ENCODE data around the gene SPTSSA. TPM values are rescaled to one million over a fixed set of nuclear protein-coding genes. Genes with fewer than 3 reads are reported as not detected.

SPTSSA gene
- total RNA-seq, 1 donor from 2014 or later, result 22.1 TPM

DNA sequence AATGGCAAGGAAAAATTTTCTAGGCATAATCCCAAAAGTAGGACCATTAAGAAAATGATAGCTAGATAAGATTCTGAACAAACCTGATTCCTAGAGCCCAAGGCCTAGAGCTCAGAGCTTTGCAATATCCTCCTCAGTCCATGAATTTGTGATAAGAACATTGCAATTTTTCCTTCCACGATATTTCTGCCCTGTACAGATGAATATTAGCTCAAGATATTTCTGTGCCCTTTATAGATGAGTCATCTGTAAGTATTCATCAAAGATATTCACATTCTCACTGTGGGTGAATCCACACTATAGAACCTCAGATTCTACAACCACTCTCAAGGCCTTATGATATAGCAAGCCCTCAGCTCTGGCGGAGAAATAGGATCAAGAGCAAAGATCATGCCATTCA is 40.0 kb upstream of the SPTSSA start:
- H3K36me3 Mint-ChIP-seq (ENCODE audit: low read depth, unreplicated experiment), result no peaks in the 10 kb centered on the region
- no peak overlapping the region for H3K27ac Mint-ChIP-seq (ENCODE audit: unreplicated experiment)
- no peaks in the 10 kb centered on the region for H3K9me3 Mint-ChIP-seq (ENCODE audit: unreplicated experiment)
- H3K4me3 Mint-ChIP-seq (ENCODE audit: unreplicated experiment), result no peak overlapping the region
- peaks cover 11% of the 10 kb centered on the region for H3K4me1 Mint-ChIP-seq (ENCODE audit: unreplicated experiment)
- peaks cover 3% of the 10 kb centered on the region for H3K27me3 Mint-ChIP-seq (ENCODE audit: unreplicated experiment)
- no peak for DNase-seq (ENCODE audit: low spot score)
- TF ChIP-seq, protein P1, sequence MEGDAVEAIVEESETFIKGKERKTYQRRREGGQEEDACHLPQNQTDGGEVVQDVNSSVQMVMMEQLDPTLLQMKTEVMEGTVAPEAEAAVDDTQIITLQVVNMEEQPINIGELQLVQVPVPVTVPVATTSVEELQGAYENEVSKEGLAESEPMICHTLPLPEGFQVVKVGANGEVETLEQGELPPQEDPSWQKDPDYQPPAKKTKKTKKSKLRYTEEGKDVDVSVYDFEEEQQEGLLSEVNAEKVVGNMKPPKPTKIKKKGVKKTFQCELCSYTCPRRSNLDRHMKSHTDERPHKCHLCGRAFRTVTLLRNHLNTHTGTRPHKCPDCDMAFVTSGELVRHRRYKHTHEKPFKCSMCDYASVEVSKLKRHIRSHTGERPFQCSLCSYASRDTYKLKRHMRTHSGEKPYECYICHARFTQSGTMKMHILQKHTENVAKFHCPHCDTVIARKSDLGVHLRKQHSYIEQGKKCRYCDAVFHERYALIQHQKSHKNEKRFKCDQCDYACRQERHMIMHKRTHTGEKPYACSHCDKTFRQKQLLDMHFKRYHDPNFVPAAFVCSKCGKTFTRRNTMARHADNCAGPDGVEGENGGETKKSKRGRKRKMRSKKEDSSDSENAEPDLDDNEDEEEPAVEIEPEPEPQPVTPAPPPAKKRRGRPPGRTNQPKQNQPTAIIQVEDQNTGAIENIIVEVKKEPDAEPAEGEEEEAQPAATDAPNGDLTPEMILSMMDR (IDR thresholded peaks at IDR 0.05; ENCODE audit: unreplicated experiment), result no peak

DNA sequence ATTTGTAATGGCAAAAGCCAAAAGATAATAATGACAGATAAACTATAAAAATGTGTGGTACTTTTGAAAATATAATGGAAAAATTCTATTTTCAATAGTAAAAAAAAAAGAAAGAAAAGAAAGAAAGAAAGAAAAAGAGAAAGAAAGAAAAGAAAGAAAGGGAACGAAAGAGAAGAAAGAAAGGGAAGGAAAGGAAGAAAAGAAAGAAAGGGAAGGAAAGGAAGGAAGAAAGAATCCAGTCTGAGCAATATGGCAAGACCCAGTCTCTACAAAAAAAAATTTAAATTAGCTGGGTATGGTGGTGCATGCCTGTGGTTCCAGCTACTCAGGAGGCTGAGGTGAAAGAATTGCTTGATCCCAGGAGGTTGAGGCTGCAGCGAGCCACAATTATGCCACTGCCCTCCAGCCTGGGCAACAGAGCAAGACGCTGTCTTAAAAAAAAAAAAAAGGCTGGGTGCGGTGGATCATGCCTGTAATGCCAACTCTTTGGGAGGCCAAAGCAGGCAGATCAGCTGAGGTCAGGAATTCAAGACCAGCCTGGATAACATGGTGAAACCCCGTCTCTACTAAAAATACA is 39.1 kb upstream of the SPTSSA start:
- H3K36me3 Mint-ChIP-seq (ENCODE audit: low read depth, unreplicated experiment), result no peaks in the 10 kb centered on the region
- no peak overlapping the region for H3K4me3 Mint-ChIP-seq (ENCODE audit: unreplicated experiment)
- H3K9me3 Mint-ChIP-seq (ENCODE audit: unreplicated experiment), result no peaks in the 10 kb centered on the region
- H3K27ac Mint-ChIP-seq (ENCODE audit: unreplicated experiment), result no peak overlapping the region
- no peak for DNase-seq (ENCODE audit: low spot score)
- peaks cover 20% of the 10 kb centered on the region for H3K4me1 Mint-ChIP-seq (ENCODE audit: unreplicated experiment)
- H3K27me3 Mint-ChIP-seq (ENCODE audit: unreplicated experiment), result peaks cover 3% of the 10 kb centered on the region
- TF ChIP-seq, protein P1 (IDR thresholded peaks at IDR 0.05; ENCODE audit: unreplicated experiment), result no peak

DNA sequence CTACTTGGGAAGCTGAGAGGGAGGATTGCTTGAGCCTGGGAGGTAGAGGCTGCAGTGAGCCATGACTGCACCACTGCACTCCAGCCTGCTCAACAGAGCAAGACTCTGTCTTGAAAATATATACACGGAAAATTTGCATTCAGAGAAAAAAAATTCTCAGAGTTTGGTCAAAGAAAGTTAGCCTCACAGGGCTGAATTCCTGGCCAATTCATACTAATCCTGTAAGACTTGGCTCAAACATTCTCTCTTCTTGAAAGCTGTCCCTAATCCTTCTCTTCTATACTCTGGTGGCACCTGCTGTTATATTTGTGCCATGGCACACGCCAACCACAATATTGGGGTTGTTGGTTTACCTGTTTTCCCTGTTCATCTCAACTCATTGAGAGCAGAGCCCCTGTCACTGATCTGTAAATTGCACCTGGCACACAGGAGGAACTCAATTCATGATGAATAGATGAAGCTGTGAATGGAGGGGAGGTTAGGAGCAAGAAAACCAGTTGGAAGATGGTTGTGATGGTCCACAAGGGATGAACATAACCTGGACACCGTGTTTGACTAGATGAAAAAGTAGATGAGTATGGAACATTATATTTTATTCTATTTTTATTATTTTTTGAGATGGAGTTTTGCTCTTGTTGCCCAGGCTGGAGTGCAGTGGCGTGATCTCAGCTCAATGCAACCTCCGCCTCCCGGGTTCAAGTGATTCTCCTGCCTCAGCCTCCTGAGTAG is 36.8 kb upstream of the SPTSSA start:
- no peaks in the 10 kb centered on the region for H3K36me3 Mint-ChIP-seq (ENCODE audit: low read depth, unreplicated experiment)
- H3K27me3 Mint-ChIP-seq (ENCODE audit: unreplicated experiment), result peaks cover 3% of the 10 kb centered on the region
- DNase-seq (ENCODE audit: low spot score), result no peak
- no peaks in the 10 kb centered on the region for H3K9me3 Mint-ChIP-seq (ENCODE audit: unreplicated experiment)
- peaks cover 20% of the 10 kb centered on the region for H3K4me1 Mint-ChIP-seq (ENCODE audit: unreplicated experiment)
- no peak overlapping the region for H3K27ac Mint-ChIP-seq (ENCODE audit: unreplicated experiment)
- H3K4me3 Mint-ChIP-seq (ENCODE audit: unreplicated experiment), result no peak overlapping the region
- TF ChIP-seq, protein P1 (IDR thresholded peaks at IDR 0.05; ENCODE audit: unreplicated experiment), result no peak

DNA sequence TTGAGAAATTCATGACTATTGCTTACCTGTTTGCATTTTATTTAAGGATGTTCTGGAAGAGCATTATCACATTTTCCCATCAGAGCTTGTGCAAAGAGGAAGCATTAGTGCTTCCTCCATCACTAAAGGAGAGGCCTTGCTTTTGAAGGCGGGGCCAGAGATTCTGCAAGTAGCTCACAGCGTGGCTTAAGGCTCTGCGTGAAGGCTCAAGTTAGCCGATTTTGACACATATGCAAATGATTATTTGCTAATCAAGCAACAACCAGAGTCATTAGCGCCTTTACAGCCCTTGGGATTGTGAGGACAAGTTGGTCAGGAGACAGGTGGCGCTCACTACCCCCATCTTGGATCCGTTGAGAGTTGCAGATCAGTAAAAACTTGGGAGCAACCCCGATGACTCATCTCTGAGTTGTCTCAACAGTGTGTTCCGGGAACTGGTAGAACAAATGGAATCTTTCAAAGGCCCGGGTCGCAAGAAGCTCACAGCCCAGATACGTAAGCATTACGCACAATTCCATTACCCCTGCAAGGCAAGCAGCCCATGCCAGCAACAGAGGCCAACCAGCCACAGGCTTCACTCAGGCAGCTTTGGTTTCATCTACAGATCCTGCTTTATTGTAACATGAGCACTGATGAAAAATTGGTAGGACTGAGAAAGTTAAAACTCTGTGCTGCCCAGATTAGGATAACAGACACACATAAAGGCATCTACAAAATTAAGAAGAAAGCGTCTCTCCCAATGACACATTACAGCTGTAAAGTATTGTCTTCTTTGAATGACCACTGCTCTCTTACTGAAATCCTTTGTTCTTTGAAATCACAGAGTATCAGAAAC is 34.9 kb upstream of the SPTSSA start:
- Mint-ChIP-seq H3K27ac (ENCODE audit: unreplicated experiment) (peak overlapping the region; percentile 15), H3K27me3 (ENCODE audit: unreplicated experiment) (peaks cover 3% of the 10 kb centered on the region), H3K36me3 (ENCODE audit: low read depth, unreplicated experiment) (no peaks in the 10 kb centered on the region), H3K9me3 (ENCODE audit: unreplicated experiment) (no peaks in the 10 kb centered on the region), H3K4me3 (ENCODE audit: unreplicated experiment) (no peak overlapping the region), H3K4me1 (ENCODE audit: unreplicated experiment) (peaks cover 14% of the 10 kb centered on the region)
- DNase-seq (ENCODE audit: low spot score), result peak; percentile 8
- TF ChIP-seq, protein P1 (IDR thresholded peaks at IDR 0.05; ENCODE audit: unreplicated experiment), result no peak
